Neural cell (in vitro differentiated cells): ENCODE data around the gene OGFR. TPM values are rescaled to one million over a fixed set of nuclear protein-coding genes. Genes with fewer than 3 reads are reported as not detected.

Experiments
- H2AFZ ChIP-seq: fragments of 200-600, 300-800 bp; sonication (generic), shearing (Covaris generic); 2 replicates; pipeline ENCODE4 v1.6.0; 2014; ENCODE audit warnings: low read depth, mild to moderate bottlenecking, antibody characterized with exemption, low read length, moderate library complexity
- H3F3A ChIP-seq: fragments of 200-600 bp; shearing (Covaris generic); 2 replicates; pipeline ENCODE4 v1.6.1; 2016; ENCODE audit warnings: mild to moderate bottlenecking, moderate library complexity, mixed read lengths, antibody characterized with exemption, low read length; ENCODE audit not compliant: insufficient read depth, poor library complexity, severe bottlenecking
- H3K27ac ChIP-seq: fragments of 200-600, 300-800 bp; sonication (generic), shearing (Covaris generic); 2 replicates; pipeline ENCODE4 v1.5.1; 2014; ENCODE audit warnings: mild to moderate bottlenecking, low read length, moderate library complexity
- H3K27me3 ChIP-seq: fragments of 300-800, 200-600 bp; sonication (generic), shearing (Covaris generic); 2 replicates; pipeline ENCODE4 v1.6.0; 2014; ENCODE audit warnings: mild to moderate bottlenecking, low read depth, low read length, moderate library complexity; ENCODE audit not compliant: insufficient read depth
- H3K36me3 ChIP-seq: fragments of 300-800, 200-600 bp; sonication (generic), shearing (Covaris generic); 2 replicates; pipeline ENCODE4 v1.5.1; 2014; ENCODE audit warnings: mild to moderate bottlenecking, antibody characterized with exemption, low read length, moderate library complexity; ENCODE audit not compliant: insufficient read depth
- H3K4me2 ChIP-seq: fragments of 300-800, 200-600 bp; sonication (generic), shearing (Covaris generic); 2 replicates; pipeline ENCODE4 v1.6.0; 2014; ENCODE audit warnings: mild to moderate bottlenecking, low read length
- H3K4me3 ChIP-seq: fragments of 300-800, 200-600 bp; sonication (generic), shearing (Covaris generic); 2 replicates; pipeline ENCODE4 v1.5.1; 2014; ENCODE audit warnings: mild to moderate bottlenecking, low read length, moderate library complexity
- H3K79me2 ChIP-seq: fragments of 200-600 bp; shearing (Covaris generic); replicated peaks from 2 replicates; pipeline ENCODE4 v1.6.0; 2014; ENCODE audit warnings: mild to moderate bottlenecking, low read length, moderate library complexity; ENCODE audit not compliant: insufficient read depth
- H3K9ac ChIP-seq: fragments of 300-800, 200-600 bp; sonication (generic), shearing (Covaris generic); 2 replicates; pipeline ENCODE4 v1.6.1; 2016; ENCODE audit warnings: mild to moderate bottlenecking, low read length, mixed read lengths
- H3K9me2 ChIP-seq: fragments of 200-600 bp; shearing (Covaris generic); 2 replicates; pipeline ENCODE4 v1.6.1; 2016; ENCODE audit warnings: mild to moderate bottlenecking, low read length, mixed read lengths; ENCODE audit not compliant: insufficient read depth
- H3K9me3 ChIP-seq: fragments of 200-600, 300-800 bp; sonication (generic), shearing (Covaris generic); 2 replicates; pipeline ENCODE4 v1.6.1; 2016; ENCODE audit warnings: mild to moderate bottlenecking, mixed run types, low read length, moderate library complexity, mixed read lengths
- H4K20me1 ChIP-seq: fragments of 200-600 bp; shearing (Covaris generic); 2 replicates; pipeline ENCODE4 v1.6.1; 2016; ENCODE audit warnings: mild to moderate bottlenecking, mixed run types; ENCODE audit not compliant: insufficient read depth
- EP300 ChIP-seq: fragments of 450-650 bp; conservative IDR thresholded peaks from 2 replicates; pipeline ENCODE4 v1.6.1; 2014; ENCODE audit warnings: antibody characterized with exemption, mild to moderate bottlenecking, moderate library complexity; ENCODE audit not compliant: poor library complexity, severe bottlenecking
- EZH2 ChIP-seq: fragments of 200-600, 300-800 bp; shearing (Covaris generic), sonication (generic); IDR thresholded peaks from 2 replicates; pipeline ENCODE4 v1.6.1; 2014; ENCODE audit warnings: antibody characterized with exemption, low read length, borderline replicate concordance, mild to moderate bottlenecking; ENCODE audit not compliant: insufficient read depth, poor library complexity, severe bottlenecking
- MXI1 ChIP-seq: fragments of 450-650 bp; conservative IDR thresholded peaks from 2 replicates; pipeline ENCODE4 v1.6.1; 2014; ENCODE audit warnings: antibody characterized with exemption, mild to moderate bottlenecking; ENCODE audit not compliant: poor library complexity, severe bottlenecking
- POLR2AphosphoS5 ChIP-seq: IDR thresholded peaks from 2 replicates; pipeline ENCODE4 v1.6.1; 2012
- RAD21 ChIP-seq: fragments of 450-650 bp; conservative IDR thresholded peaks from 2 replicates; pipeline ENCODE4 v1.6.1; 2014; ENCODE audit warnings: antibody characterized with exemption, mild to moderate bottlenecking, moderate library complexity
- REST ChIP-seq: IDR thresholded peaks from 2 replicates; pipeline ENCODE4 v1.6.1; 2012; ENCODE audit warnings: borderline replicate concordance
- SMC3 ChIP-seq: fragments of 450-650 bp; conservative IDR thresholded peaks from 2 replicates; pipeline ENCODE4 v1.6.1; 2014; ENCODE audit warnings: antibody characterized with exemption, mild to moderate bottlenecking, moderate library complexity; ENCODE audit not compliant: poor library complexity
- TAF1 ChIP-seq: IDR thresholded peaks from 2 replicates; pipeline ENCODE4 v1.6.1; 2012; ENCODE audit warnings: low read depth
- polyA plus RNA-seq: library from polyadenylated mRNA; depleted of rRNA; stranded (reverse); fragments of >200 nt; gene quantifications from 2 replicates; pipeline ENCODE4 v1.2.3, GENCODE V29; 2014
- TF ChIP-seq, protein P1 (sequence below): fragments of 450-650 bp; IDR thresholded peaks from 2 replicates; pipeline ENCODE4 v1.5.1; 2014; ENCODE audit warnings: antibody characterized with exemption, mild to moderate bottlenecking, moderate library complexity; ENCODE audit not compliant: poor library complexity, severe bottlenecking

OGFR gene
- polyA plus RNA-seq, 1 donor from 2014 or later: 15.6 TPM

DNA sequence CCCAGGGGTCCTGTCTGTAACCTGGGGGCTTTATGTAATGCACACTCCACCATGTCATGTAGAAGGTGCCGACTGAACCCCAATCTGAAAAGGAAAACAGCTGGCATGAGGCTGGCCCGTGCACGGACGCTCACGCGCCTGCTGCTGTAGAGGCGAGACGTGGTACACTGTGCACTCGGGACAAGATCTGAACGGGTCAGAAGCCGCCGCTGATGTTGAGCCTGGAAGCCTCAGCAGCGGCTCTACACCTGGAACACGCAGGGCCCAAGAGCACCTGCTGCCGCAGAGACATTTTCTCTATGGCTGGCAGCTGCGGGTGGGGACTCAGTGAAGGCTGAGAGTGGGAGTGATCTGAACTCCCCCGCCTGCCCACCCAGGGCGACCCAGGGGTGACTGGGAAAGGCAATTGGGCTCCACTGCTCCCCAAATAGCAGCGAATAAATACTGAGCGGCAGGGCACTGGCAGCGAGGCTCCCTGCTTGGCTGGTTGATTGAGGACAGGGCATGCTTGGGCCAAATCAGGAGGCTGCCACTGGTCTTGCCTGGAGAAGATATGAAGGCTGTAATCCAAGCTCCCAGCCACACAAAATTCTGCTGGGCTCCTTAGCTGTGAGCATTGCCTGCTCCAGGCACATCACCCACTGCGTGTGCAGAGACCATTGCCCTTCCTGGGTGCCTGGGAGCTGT, 2.5 kb upstream of the OGFR start:
- Histone ChIP-seq H3K79me2 (peaks cover 3% of the 10 kb centered on the region), H4K20me1 (no peaks in the 10 kb centered on the region), H3F3A (no peaks in the 10 kb centered on the region), H3K4me2 (no peak overlapping the region), H3K36me3 (no peaks in the 10 kb centered on the region), H3K9me3 (no peaks in the 10 kb centered on the region), H2AFZ (no peak overlapping the region), H3K9ac (no peak overlapping the region), H3K27me3 (no peaks in the 10 kb centered on the region), H3K4me3 (no peak overlapping the region), H3K27ac (no peak overlapping the region), H3K9me2 (no peaks in the 10 kb centered on the region)
- no peak for TF ChIP-seq POLR2AphosphoS5
- no peak for TF ChIP-seq EZH2
- TF ChIP-seq EP300: no peak
- TF ChIP-seq SMC3: no peak
- TF ChIP-seq MXI1: no peak
- no peak for TF ChIP-seq REST
- no peak for TF ChIP-seq RAD21
- TF ChIP-seq TAF1: no peak
- TF ChIP-seq, protein P1, sequence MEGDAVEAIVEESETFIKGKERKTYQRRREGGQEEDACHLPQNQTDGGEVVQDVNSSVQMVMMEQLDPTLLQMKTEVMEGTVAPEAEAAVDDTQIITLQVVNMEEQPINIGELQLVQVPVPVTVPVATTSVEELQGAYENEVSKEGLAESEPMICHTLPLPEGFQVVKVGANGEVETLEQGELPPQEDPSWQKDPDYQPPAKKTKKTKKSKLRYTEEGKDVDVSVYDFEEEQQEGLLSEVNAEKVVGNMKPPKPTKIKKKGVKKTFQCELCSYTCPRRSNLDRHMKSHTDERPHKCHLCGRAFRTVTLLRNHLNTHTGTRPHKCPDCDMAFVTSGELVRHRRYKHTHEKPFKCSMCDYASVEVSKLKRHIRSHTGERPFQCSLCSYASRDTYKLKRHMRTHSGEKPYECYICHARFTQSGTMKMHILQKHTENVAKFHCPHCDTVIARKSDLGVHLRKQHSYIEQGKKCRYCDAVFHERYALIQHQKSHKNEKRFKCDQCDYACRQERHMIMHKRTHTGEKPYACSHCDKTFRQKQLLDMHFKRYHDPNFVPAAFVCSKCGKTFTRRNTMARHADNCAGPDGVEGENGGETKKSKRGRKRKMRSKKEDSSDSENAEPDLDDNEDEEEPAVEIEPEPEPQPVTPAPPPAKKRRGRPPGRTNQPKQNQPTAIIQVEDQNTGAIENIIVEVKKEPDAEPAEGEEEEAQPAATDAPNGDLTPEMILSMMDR: no peak

DNA sequence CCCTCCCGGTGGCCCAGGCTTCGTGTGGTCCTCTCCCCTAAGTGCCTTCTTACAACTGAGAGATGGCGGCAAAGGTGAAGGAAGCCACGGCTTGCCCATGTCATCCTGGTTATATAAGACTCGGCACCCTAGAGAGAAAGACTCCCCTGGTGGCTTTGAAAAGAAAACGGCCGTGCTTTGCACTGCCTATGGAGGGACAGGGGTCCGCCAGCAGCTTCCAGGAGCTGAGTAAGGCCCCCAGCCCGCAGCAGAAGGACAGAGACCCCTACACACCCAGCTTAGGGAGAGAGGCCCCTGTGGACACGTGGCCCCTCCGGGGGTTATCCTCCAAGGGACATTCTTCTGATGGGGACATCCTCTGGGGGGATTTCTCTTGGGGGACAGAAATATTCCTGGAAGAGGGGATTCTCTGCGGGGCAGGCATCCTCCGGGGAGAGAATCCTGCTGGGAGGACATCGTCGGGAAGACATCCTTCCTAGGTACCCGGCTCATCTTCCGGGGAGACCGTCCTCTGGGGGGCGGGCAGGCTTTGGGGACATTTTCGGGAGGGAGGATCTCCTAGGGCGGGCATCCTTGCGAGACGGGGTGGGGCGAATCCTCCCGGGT, 511 bp upstream of the OGFR start:
- peak overlapping the region; percentile 67 for H3K4me3 ChIP-seq
- no peaks in the 10 kb centered on the region for H3K36me3 ChIP-seq
- H3K4me2 ChIP-seq: no peak overlapping the region
- H2AFZ ChIP-seq: no peak overlapping the region
- H3K9ac ChIP-seq: no peak overlapping the region
- no peaks in the 10 kb centered on the region for H4K20me1 ChIP-seq
- H3F3A ChIP-seq: no peaks in the 10 kb centered on the region
- H3K27ac ChIP-seq: no peak overlapping the region
- H3K9me3 ChIP-seq: no peaks in the 10 kb centered on the region
- no peak for TF ChIP-seq SMC3
- TF ChIP-seq TAF1: no peak
- TF ChIP-seq REST: no peak
- no peak for TF ChIP-seq EP300
- TF ChIP-seq EZH2: no peak
- TF ChIP-seq POLR2AphosphoS5: no peak
- no peaks in the 10 kb centered on the region for H3K9me2 ChIP-seq
- H3K79me2 ChIP-seq: peaks cover 3% of the 10 kb centered on the region
- no peaks in the 10 kb centered on the region for H3K27me3 ChIP-seq
